IPS DF 6.9 (cell line): Measurements from ENCODE around the gene TMEM50A.
"Not testable (repeated sequence)": the region's sequence is repeated elsewhere in the genome, so short reads cannot be mapped to it uniquely, and the experiment has no call there.

Experiments used
- DNase-seq: peaks from one replicate; pipeline ENCODE4 v3.0.0-alpha.2; 2013; ENCODE audit warnings: low read depth, low spot score
- H3K27ac ChIP-seq: one replicate; pipeline ENCODE4 v1.5.1; 2013; ENCODE audit warnings: low read length, control low read depth
- H3K27me3 ChIP-seq: 2 replicates; pipeline ENCODE4 v1.6.1; 2013; ENCODE audit warnings: mild to moderate bottlenecking, low read length; ENCODE audit not compliant: control insufficient read depth, insufficient read depth
- H3K36me3 ChIP-seq: 2 replicates; pipeline ENCODE4 v1.6.1; 2013; ENCODE audit warnings: low read length; ENCODE audit not compliant: control insufficient read depth, insufficient read depth
- H3K4me1 ChIP-seq: 2 replicates; pipeline ENCODE4 v1.6.1; 2013; ENCODE audit warnings: low read length; ENCODE audit not compliant: control insufficient read depth, insufficient read depth
- H3K4me3 ChIP-seq: 2 replicates; pipeline ENCODE4 v1.5.1; 2013; ENCODE audit warnings: mild to moderate bottlenecking, low read length
- H3K9me3 ChIP-seq: 2 replicates; pipeline ENCODE4 v1.6.1; 2013; ENCODE audit warnings: low read length, inconsistent platforms; ENCODE audit not compliant: control insufficient read depth, insufficient read depth
- WGBS: extraction: QIAGEN DNeasy Blood & Tissue Kit; methylation state at CpG from one replicate; pipeline ENCODE4 v1.1.7; 2013; ENCODE audit warnings: mixed read lengths, missing lambda C conversion rate; ENCODE audit not compliant: insufficient read length, insufficient coverage; 5-methylcytosine and 5-hydroxymethylcytosine counted together

TMEM50A gene

DNA sequence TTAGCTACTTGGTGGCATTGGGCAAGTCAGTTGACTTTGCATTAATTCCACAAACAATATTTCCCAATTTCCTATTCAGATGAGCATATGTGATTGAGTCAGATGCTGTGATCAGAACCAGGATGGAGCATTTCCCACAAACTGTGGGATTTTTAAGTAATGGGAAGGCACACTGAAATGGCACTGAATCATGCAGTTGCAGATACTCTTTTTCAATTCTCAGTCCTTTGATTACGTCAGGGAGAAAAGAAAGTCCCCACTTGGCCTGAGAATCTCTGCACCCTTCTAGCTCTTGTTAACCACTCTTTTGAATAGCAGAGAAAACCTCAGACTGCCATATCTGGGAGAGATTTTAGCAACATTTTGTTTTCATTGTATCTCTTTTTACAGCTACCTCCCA is 29.0 kb upstream of the TMEM50A start:
- H3K27ac ChIP-seq, H3K9me3 ChIP-seq, H3K4me1 ChIP-seq, H3K27me3 ChIP-seq, H3K36me3 ChIP-seq, H3K4me3 ChIP-seq, DNase-seq: not testable (repeated sequence)
- WGBS, result no CpG with 5 or more reads among the region's 1 CpG

DNA sequence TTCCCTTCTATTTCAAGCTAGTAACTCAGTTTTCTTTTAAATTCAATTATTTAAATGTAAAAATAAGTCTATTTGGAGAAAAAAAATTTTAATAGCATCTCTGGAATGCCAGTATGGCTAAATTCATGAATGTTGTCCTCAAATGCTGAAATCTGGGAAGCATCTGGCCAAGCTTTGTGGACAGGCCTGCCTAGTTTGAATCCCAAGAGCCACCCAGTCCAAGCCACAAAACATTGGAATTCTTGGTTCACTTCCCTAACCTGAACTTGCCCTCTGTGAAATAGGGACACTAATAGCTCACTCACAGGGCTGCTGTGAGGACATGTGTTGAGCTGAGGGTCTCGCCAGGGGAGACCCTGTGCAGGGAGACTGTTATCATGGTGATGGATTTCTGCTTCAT is 28.6 kb upstream of the TMEM50A start:
- not testable (repeated sequence) for H3K27ac ChIP-seq, DNase-seq, H3K4me1 ChIP-seq, H3K4me3 ChIP-seq, H3K27me3 ChIP-seq, H3K36me3 ChIP-seq, H3K9me3 ChIP-seq
- WGBS, result no CpG with 5 or more reads among the region's 1 CpG

DNA sequence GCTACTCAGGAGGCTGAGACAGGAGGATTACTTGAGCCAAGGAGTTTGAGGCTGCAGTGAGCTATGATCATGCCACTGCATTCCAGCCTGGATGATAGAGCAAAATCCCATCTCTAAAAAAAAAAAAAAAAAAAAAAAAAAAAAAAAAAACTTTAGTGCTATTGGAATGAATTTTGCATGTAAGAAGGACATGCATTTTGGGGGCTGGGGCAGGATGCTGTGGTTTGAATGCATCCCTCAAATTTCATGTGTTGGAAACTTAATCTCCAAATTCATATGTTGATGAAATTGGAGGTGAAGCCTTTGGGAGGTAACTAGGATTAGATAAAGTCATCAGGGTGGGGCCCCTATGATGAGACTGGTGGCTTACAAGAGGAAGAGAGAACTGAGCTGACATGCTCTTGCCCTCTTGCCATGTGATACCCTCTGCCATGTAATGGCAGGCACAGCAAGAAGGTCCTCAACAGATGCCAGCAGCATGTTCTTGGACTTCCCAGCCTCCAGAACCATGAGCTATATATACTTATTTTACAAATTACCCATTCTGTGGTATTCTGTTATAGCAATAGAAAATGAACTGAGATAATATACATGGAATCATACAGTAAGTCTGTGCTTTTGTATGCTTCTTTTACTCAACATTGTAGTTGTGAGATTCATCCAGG is 25.2 kb upstream of the TMEM50A start:
- H3K27ac ChIP-seq, H3K36me3 ChIP-seq, H3K4me1 ChIP-seq, H3K9me3 ChIP-seq, H3K27me3 ChIP-seq, H3K4me3 ChIP-seq, DNase-seq: not testable (repeated sequence)

DNA sequence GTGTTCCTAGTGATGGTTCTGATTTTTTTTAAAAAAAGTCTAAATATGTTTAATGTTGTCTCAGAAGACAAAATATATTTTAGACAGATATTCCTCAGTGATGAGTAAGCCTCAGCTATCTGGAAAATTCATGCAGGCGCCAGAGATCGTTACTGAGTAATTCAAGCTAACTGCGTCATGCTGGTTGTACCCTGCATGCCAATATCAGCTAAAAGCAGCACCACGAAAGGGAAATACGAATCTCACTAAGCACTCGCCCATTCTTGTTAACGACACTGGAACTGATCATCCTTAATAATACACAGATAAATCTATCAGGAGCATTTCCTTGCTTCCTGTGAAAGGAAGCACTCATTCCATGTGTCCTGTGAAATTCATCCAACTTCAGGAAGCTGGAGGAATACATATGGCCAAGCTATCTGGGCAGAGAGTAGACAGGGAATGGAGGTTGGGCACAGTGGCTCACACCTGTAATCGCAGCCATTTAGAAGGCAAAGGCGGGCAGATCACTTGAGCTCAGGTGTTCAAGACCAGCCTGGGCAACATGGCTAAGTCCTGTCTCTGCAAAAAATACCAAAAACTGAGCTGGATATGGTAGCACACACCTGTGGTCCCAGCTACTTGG is 17.7 kb upstream of the TMEM50A start:
- no CpG with 5 or more reads among the region's 9 CpGs for WGBS
- not testable (repeated sequence) for H3K9me3 ChIP-seq, H3K4me3 ChIP-seq, H3K36me3 ChIP-seq, H3K27me3 ChIP-seq, H3K27ac ChIP-seq, DNase-seq, H3K4me1 ChIP-seq

DNA sequence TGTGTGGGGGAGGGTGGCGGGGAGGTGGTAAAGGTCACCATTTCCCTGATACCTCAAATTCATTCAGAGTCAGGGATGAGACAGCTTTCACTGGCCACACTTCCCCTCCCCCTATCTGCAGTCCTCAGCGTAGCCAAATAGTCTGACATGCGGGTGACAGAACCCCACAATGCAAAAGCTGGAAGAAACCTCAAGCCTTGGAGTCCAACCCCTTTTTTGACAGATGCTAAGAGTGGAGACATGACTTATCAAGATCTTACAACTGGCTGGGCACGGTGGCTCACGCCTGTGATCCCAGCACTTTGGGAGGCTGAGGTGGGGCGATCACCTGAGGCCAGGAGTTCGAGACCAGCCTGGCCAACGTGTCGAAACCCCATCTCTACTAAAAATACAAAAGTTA is 16.0 kb upstream of the TMEM50A start:
- WGBS, result no CpG with 5 or more reads among the region's 9 CpGs

DNA sequence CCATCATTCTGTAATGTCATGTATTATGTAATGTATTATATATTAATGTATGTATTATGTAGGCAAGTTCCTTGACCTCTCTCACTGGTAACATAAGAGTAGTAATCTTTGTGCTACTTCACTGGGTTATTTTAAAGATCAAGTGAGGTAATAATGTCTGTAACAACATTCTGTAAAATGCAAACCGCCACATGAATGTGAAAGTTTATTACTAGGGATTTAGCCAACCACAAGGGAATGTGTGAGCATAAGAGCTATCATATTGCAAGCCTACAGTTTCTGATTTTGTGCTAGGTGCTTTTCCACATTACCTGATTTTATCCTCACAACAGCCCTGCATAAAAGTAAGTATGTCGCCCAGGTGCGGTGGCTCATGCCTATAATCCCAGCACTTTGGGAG is 13.7 kb upstream of the TMEM50A start:
- not testable (repeated sequence) for H3K27me3 ChIP-seq, H3K9me3 ChIP-seq, H3K36me3 ChIP-seq, H3K4me3 ChIP-seq, H3K4me1 ChIP-seq, DNase-seq, H3K27ac ChIP-seq
- no CpG with 5 or more reads among the region's 3 CpGs for WGBS

More for the DNA sequence above, 16.0 kb upstream of the TMEM50A start:
- not testable (repeated sequence) for H3K27me3 ChIP-seq, H3K9me3 ChIP-seq, H3K4me3 ChIP-seq, H3K4me1 ChIP-seq, H3K27ac ChIP-seq, DNase-seq, H3K36me3 ChIP-seq

DNA sequence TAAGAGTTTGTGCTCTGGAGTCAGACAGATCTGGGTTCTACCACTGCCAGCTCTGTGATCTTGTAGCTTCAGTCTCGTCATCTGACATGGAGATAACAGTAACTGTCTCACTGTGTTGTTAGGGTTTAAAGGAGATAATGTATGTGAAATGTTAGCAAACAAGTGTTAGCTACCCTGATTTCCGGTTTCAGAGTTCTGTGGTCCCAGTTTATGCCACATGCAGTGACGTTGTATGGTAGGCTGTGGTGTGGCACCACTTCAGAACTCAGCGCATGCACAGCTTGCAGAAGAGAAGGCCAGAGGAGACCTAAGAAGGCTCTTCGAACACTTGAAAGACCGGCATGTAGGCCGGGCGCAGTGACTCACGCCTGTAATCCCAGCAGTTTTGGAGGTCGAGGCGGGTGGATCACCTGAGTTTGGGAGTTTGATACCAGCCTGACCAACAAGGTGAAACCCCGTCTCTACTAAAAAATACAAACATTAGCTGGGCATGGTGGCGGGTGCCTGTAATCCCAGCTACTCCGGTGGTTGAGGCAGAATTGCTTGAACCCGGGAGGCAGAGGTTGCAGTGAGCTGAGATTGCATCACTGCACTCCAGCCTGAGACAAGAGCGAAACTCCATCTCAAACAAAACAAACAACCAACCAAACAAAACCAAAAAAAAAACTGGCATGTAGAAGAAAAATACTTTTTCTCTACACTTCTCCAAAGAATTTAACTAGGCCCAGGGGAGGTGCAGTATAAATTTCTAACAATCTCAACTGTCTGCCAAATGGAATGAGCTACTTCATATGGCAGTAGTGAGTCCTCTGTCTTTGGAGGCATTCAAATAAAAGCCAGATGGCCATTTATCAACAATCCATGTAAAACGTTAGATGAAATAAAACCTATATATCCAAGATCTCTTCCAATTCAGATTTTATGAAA is 10.0 kb upstream of the TMEM50A start:
- H3K27ac ChIP-seq, H3K36me3 ChIP-seq, H3K27me3 ChIP-seq, H3K4me3 ChIP-seq, DNase-seq, H3K9me3 ChIP-seq, H3K4me1 ChIP-seq: not testable (repeated sequence)
- no CpG with 5 or more reads among the region's 17 CpGs for WGBS

DNA sequence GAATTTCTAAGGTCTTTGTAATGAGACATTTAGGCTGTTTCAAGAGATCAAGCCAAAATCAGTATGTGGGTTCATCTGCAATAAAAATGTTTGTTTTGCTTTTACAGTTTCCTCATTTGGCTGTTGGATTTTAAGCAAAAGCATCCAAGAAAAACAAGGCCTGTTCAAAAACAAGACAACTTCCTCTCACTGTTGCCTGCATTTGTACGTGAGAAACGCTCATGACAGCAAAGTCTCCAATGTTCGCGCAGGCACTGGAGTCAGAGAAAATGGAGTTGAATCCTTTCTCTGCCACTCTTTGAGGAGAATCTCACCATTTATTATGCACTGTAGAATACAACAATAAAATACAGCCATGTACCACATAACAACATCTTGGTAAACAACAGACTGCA is 9.3 kb upstream of the TMEM50A start:
- not testable (repeated sequence) for DNase-seq, H3K36me3 ChIP-seq, H3K27me3 ChIP-seq, H3K4me3 ChIP-seq, H3K4me1 ChIP-seq, H3K9me3 ChIP-seq, H3K27ac ChIP-seq
- WGBS, result no CpG with 5 or more reads among the region's 4 CpGs

DNA sequence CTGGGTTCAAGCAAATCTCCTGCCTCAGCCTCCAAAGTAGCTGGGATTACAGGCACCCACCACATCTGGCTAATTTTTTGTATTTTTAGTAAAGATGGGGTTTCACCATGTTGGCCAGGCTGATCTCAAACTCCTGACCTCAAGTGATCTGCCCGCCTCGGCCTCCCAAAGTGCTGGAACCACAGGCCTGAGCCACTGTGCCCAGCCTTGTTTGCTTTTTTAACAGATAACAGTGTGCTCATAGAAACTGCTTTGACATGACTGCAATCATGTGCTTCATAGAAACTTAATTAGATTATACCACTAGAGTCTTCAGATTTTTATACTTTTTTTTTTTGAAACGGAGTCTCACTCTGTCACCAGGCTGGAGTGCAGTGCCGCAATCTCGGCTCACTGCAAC is 8.8 kb upstream of the TMEM50A start:
- WGBS, result no CpG with 5 or more reads among the region's 5 CpGs
- H3K27me3 ChIP-seq, DNase-seq, H3K27ac ChIP-seq, H3K36me3 ChIP-seq, H3K4me1 ChIP-seq, H3K9me3 ChIP-seq, H3K4me3 ChIP-seq: not testable (repeated sequence)

DNA sequence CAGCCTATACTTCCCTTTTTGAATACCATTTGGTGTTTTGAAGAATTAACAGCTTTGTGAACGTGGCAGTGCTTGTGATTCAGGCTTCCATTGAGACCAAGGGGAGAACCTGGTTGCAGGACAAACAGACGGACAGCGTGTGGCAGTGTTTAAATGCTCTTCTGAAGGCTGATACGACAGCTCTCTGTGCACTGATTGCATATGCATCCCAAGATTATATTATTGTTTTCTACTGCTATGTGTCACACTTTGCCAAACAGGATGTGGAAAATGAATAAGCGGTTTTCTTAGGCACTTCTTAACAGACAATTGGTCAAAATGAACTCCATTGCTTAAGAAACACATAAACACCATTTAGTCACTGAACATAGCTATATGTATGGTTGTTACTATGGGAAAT is 8.2 kb upstream of the TMEM50A start:
- not testable (repeated sequence) for H3K4me3 ChIP-seq, H3K4me1 ChIP-seq, H3K36me3 ChIP-seq, DNase-seq, H3K9me3 ChIP-seq, H3K27ac ChIP-seq, H3K27me3 ChIP-seq
- no CpG with 5 or more reads among the region's 5 CpGs for WGBS
